Upper lobe of left lung (tissue), 6 donors: ENCODE data around the gene BLTP3A. TPM values are rescaled to one million over a fixed set of nuclear protein-coding genes. Genes with fewer than 3 reads are reported as not detected.

Experiments
- ATAC-seq, 2 donors: fragments of 200-7000 bp; cut with Tn5 transposase; one replicate each; pipeline ENCODE4 v1.9.1; 2022; ENCODE audit warnings: mild to moderate bottlenecking in 2 of 2, moderate library complexity in 2 of 2; ENCODE audit not compliant: low FRiP score in 2 of 2
- DNase-seq, 2 donors: peaks; one replicate each; pipeline ENCODE4 v3.0.0-alpha.2; 2019 to 2020
- H3K27ac ChIP-seq, 4 donors: fragments of 200-600 bp; sonication (generic); one replicate each; pipeline ENCODE4 v1.5.1; 2016 to 2019
- H3K27me3 ChIP-seq, 4 donors: fragments of 200-600 bp; sonication (generic); one replicate each; pipeline ENCODE4 v1.5.1; 2017 to 2019
- H3K36me3 ChIP-seq, 4 donors: fragments of 200-600 bp; sonication (generic); one replicate each; pipeline ENCODE4 v1.5.1; 2016 to 2019
- H3K4me1 ChIP-seq, 4 donors: fragments of 200-600 bp; sonication (generic); one replicate each; pipeline ENCODE4 v1.5.1; 2018 to 2019
- H3K4me3 ChIP-seq, 4 donors: fragments of 200-600 bp; sonication (generic); one replicate each; pipeline ENCODE4 v1.5.1; 2017 to 2019; ENCODE audit warnings: mild to moderate bottlenecking in 2 of 4, moderate library complexity in 1 of 4
- H3K9me3 ChIP-seq, 4 donors: fragments of 200-600 bp; sonication (generic); one replicate each; pipeline ENCODE4 v1.5.1; 2018 to 2019
- EP300 ChIP-seq, 4 donors: sonication (generic); formaldehyde crosslinking; IDR thresholded peaks; one replicate each; pipeline ENCODE4 v1.5.1; 2017; ENCODE audit warnings: antibody characterized with exemption in 4 of 4, control low read depth in 2 of 4
- POLR2A ChIP-seq, 4 donors: fragments of 450-650 bp; IDR thresholded peaks; one replicate each; pipeline ENCODE4 v1.5.1; 2016 to 2017; ENCODE audit warnings: antibody characterized with exemption in 4 of 4, mild to moderate bottlenecking in 2 of 4
- POLR2AphosphoS5 ChIP-seq, 2 donors: sonication (generic); formaldehyde crosslinking; IDR thresholded peaks; one replicate each; pipeline ENCODE4 v1.5.1; 2017; ENCODE audit warnings: antibody characterized with exemption in 2 of 2
- WGBS, 2 donors: methylation state at CpG; one replicate each; pipeline ENCODE4 v1.1.5; 2017 to 2018; 5-methylcytosine and 5-hydroxymethylcytosine counted together
- total RNA-seq, 6 donors: library from RNA; depleted of rRNA in 4 of 6; stranded (reverse); fragments of >200 nt in 4 of 6; gene quantifications; one replicate each; pipeline versions ENCODE4 v1.1.0 to v1.2.1, GENCODE V29; 2016 to 2021
- TF ChIP-seq, protein P1 (sequence below), 6 experiments: fragments of 450-650 bp in 4 of 6; fragments of 200-600 bp in 2 of 6; sonication (generic) in 2 of 6; IDR thresholded peaks; one replicate each; pipeline ENCODE4 v1.5.1; 2016 to 2019; ENCODE audit warnings: antibody characterized with exemption in 6 of 6
- donor health status: DM: no; HTN: no; CAD: no; lungs with moderate emphysema.
- donor health status: DM: no; HTN: yes; CAD: no; lungs with severe emphysema.

The BLTP3A gene
- total RNA-seq, 6 donors from 2014 or later, result 10.5 to 23.0 (median 17.9) TPM

DNA sequence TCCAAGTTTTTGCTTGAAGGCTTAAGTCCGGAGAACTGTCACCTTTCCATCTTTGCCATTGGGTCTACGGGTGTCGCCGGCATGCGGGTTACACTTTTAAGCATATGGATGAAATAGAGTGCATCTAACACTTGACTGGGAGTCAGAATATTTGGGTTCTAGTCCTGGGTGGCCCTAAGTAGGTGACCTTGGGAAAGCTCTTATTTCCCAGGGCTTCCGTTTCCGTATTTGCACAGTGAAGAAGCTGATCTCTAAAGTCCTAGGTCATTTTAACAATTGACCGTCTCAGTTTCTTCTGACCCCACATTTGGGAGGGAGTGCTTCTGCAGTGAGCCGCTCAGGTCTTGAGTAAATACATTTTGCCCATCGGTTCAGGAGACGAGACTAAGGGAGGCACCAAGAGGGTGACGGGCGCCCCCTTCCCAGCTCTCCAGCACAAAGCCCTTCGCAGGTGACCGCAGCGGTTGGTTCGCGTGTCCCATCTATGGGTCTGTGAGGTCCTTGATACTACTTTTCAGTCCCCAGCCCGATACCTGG is 651 bp upstream of the BLTP3A start:
- no peaks in the 10 kb centered on the region for H3K27me3 ChIP-seq
- H3K4me3 ChIP-seq, result peak overlapping the region; percentile 59 to 95 (median 92)
- no peaks in the 10 kb centered on the region for H3K36me3 ChIP-seq
- TF ChIP-seq EP300 (IDR thresholded peaks at IDR 0.05) (no peak), POLR2A (IDR thresholded peaks at IDR 0.05) (no peak), POLR2AphosphoS5 (IDR thresholded peaks at IDR 0.05) (no peak)
- TF ChIP-seq, protein P1, sequence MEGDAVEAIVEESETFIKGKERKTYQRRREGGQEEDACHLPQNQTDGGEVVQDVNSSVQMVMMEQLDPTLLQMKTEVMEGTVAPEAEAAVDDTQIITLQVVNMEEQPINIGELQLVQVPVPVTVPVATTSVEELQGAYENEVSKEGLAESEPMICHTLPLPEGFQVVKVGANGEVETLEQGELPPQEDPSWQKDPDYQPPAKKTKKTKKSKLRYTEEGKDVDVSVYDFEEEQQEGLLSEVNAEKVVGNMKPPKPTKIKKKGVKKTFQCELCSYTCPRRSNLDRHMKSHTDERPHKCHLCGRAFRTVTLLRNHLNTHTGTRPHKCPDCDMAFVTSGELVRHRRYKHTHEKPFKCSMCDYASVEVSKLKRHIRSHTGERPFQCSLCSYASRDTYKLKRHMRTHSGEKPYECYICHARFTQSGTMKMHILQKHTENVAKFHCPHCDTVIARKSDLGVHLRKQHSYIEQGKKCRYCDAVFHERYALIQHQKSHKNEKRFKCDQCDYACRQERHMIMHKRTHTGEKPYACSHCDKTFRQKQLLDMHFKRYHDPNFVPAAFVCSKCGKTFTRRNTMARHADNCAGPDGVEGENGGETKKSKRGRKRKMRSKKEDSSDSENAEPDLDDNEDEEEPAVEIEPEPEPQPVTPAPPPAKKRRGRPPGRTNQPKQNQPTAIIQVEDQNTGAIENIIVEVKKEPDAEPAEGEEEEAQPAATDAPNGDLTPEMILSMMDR (IDR thresholded peaks at IDR 0.05), result no peak
- DNase-seq, result peak; percentile 40 to 59
- ATAC-seq, result peak; percentile 34 to 40
- peaks cover 15 to 28% (median 15%) of the 10 kb centered on the region in 4 donors for H3K4me1 ChIP-seq
- H3K27ac ChIP-seq, result peak overlapping the region; percentile 94 to 97 (median 96)
- H3K9me3 ChIP-seq, result no peaks in the 10 kb centered on the region
- 8 to 12% methylated on average over 13 to 19 of the region's 19 CpGs for WGBS, 2 donors

DNA sequence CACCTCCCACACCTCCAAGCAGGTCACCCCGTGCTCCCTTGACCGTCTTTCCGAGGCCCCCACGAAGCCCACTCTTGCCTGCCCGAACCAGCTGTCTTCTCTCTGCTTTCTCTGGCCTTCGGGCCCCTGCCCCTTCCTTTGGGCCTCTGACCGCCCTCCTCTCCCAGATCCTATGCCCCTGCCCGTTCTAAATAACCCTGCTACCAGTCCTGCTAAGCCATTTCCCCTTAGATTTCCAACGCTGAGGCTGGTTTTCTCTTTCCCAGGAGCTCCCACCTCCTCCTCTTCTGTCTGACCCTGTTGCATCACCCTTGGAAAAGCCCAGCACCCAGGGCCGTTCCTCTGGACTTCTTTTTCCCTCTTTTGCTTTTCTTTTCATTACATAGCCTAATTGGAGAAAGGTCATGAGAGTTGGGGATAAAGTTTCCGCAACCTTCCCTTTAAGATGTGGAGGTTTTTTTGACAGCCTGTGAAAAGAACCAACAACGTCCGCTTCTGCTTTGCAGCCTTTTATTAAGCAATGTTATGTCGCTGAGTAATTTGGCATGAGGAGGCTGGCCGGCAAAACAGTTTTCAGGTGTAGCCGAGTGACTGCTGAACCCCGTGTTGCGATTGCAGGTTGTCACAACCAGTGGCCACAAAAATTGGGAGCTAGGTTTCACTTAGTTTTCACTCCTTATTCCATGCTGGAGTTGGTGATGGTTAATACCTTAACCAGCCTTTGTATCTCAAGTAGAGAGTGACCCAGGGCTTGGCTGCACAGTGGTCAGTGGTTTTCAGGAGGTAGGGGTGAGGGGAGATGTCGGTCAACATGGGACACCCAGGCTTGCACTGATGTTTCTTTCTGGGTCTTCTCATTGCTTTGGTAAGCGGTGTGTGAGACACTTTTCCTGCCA is 970 bp downstream of the BLTP3A start:
- Histone ChIP-seq H3K4me3 (peak overlapping the region; percentile 59 to 95 (median 92)), H3K27me3 (no peaks in the 10 kb centered on the region), H3K9me3 (no peaks in the 10 kb centered on the region), H3K36me3 (no peaks in the 10 kb centered on the region), H3K4me1 (peaks cover 15 to 28% (median 15%) of the 10 kb centered on the region in 4 donors), H3K27ac (peak overlapping the region; percentile 94 to 97 (median 96))
- peak in 1 of 2 donors; percentile 65 for DNase-seq
- peak; percentile 59 to 68 for ATAC-seq
- no peak for TF ChIP-seq POLR2AphosphoS5 (IDR thresholded peaks at IDR 0.05)
- peak in 1 of 4 donors; percentile 26 for TF ChIP-seq POLR2A (IDR thresholded peaks at IDR 0.05)
- 8 to 9% methylated on average over 20 of the region's 20 CpGs for WGBS, 2 donors

GRCh38 chr6:34793877-34794276 is 2.0 kb downstream of the BLTP3A start:
- Histone ChIP-seq H3K27me3 (no peaks in the 10 kb centered on the region), H3K4me1 (peaks cover 15 to 28% (median 15%) of the 10 kb centered on the region in 4 donors), H3K9me3 (no peaks in the 10 kb centered on the region), H3K27ac (no peak overlapping the region), H3K36me3 (no peaks in the 10 kb centered on the region), H3K4me3 (peak overlapping the region in 1 of 4 donors; percentile 91)
- no peak for TF ChIP-seq POLR2AphosphoS5 (IDR thresholded peaks at IDR 0.05)
- TF ChIP-seq, protein P1 (IDR thresholded peaks at IDR 0.05), result no peak
- WGBS, 2 donors, result 91 to 97% methylated on average over 6 of the region's 6 CpGs
- DNase-seq, result no peak
- no peak for ATAC-seq

DNA sequence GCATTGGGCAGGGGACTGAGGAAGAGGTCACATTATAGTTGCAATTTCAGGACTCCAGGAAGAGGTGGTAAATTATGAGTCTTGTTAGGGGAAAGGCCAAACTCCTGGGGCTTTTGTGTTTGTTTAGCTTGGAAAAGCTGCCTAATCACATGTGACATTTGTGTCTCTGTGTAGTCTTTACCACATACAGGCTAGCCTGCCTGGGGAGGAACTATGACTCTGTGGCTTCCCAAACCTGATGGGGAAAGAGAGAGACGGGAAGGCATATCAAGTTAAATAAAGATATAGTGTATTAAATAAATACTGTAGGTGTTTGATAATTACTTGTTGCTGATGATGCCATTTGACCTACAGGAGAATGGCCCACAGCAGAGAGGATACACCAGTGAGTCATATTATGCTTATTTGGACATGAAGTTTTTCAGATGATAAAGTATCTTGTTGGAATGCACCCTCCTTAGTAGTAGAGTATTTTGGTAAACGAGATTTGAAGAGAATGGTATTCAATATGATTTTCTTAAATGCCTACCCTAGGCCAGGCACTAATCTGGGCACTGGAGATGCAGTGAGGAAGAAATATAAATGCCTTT is 4.0 kb downstream of the BLTP3A start:
- Histone ChIP-seq H3K27ac (no peak overlapping the region), H3K4me1 (peaks cover 11 to 24% (median 12%) of the 10 kb centered on the region in 4 donors)
- WGBS, 2 donors, result 53 to 55% methylated on average over 2 of the region's 2 CpGs

More for the DNA sequence above, 4.0 kb downstream of the BLTP3A start:
- H3K27me3 ChIP-seq, result no peaks in the 10 kb centered on the region
- no peaks in the 10 kb centered on the region for H3K9me3 ChIP-seq
- H3K4me3 ChIP-seq, result no peak overlapping the region
- TF ChIP-seq, protein P1 (IDR thresholded peaks at IDR 0.05), result no peak
- TF ChIP-seq POLR2A (IDR thresholded peaks at IDR 0.05), result no peak
- TF ChIP-seq EP300 (IDR thresholded peaks at IDR 0.05), result no peak
- TF ChIP-seq POLR2AphosphoS5 (IDR thresholded peaks at IDR 0.05), result no peak
- DNase-seq, result no peak
- no peaks in the 10 kb centered on the region for H3K36me3 ChIP-seq
- no peak for ATAC-seq
